T-helper 9 cell (primary cell): ENCODE data around the gene CPD.
A peak's percentile ranks its signal among the peaks of the same experiment; 100 is the strongest.
"Not testable (repeated sequence)": the region's sequence is repeated elsewhere in the genome, so short reads cannot be mapped to it uniquely, and the experiment has no call there.

Experiments used
- DNase-seq: peaks from one replicate; pipeline ENCODE4 v3.0.0-alpha.2; 2020
- total RNA-seq, 2 donors: gene quantifications; one replicate each; lab custom pipeline; 2026; lab: John Stamatoyannopoulos, UW

CPD gene
- 106 to 121 reads per million in 2 donors for total RNA-seq

- DNase-seq = peak; percentile 98
Measured at GRCh38 chr17:30378825-30379302, at the start of gene CPD. Gene CPD, plus strand, starts transcription at chr17:30378927. Its CDS starts 54 bp downstream, at chr17:30378981.

GRCh38 chr17:30332057-30332542, 46.6 kb upstream of the CPD start:
- peak; percentile 31 for DNase-seq

- DNase-seq = no peak
Measured at GRCh38 chr17:30333503-30334360, 45.0 kb upstream of the CPD start, which contains the start of gene TMIGD1. Gene TMIGD1, minus strand, starts transcription at chr17:30334057. Its CDS starts 1,924 bp downstream, at chr17:30332133.

DNA sequence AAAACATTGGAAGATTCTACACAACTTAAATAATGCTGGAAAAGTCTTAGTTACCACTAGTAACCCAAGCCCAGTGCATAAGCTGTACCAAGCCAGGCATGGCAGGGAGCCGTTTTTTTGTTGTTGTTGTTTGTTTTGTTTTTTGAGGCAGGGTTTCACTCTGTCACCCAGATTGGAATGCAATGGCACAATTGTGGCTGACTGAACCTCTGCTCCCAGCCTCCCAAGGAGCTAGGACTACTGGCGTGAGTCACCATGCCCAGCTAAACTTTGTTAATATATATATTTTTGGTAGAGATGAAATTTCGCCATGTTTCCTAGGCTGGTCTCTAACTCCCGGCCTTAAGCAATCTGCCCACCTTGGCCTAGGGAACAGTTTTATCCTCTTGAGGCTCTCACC, 44.3 kb upstream of the CPD start:
- DNase-seq = no peak

GRCh38 chr17:30336369-30337171, 42.2 kb upstream of the CPD start:
- DNase-seq = peak; percentile 58

DNA sequence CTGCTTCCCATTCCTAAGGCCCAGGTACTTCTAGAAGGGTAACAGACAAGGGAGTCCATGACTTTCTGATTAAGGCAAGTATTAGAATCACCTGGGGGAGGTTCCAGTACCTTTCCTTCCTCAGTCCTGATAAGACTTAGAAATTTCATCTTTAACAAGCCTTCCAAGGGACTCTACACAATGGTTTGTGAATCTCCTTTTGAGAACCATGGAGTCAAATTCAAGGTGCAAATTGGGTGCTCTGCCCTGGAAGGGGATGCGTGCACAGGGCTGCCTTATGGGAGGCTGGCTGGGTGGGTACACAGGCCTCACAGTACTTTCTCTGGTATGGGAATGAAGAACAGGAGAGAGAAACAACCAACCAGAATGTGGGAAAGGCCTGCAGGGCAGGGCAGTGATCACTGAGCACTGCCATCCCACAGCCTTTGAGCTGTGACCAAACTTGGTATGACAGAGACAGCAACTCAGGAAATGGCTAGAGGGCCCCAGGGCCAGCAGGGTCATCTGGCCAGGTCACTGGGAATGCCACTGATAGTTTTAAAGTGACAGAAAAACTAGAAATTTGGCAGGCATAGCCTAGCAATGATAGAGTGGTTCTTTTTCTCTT, 41.2 kb upstream of the CPD start:
- no peak for DNase-seq

GRCh38 chr17:30339086-30339485, 39.6 kb upstream of the CPD start:
- DNase-seq = no peak

DNA sequence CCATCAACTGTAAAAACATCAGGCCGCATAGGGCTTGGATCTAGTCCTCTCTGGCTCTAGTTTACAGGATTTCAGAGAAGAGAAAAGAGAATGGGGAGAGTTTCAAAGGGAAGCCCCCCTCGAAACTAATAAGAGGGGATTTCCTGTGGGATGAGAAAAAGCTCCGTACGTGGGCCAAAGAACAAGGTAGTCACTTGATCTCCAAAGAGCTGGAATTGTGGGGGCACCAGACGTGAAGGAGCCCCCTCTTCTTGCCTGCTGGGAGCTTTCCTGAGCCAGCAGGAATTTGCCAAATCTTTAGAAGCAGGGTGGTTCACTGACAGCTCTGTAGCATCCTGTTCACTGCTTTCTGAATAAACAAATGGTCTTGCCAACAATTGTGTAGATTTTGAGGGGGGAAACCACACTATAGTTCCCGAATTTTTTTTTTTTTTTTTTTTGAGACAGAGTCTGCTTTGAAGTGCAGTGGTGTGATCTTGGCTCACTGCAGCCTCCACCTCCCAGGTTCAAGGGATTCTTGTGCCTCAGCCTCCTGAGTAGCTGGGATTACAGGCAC, 37.8 kb upstream of the CPD start:
- DNase-seq = no peak

GRCh38 chr17:30341703-30342249, 37.0 kb upstream of the CPD start:
- DNase-seq = no peak

DNA sequence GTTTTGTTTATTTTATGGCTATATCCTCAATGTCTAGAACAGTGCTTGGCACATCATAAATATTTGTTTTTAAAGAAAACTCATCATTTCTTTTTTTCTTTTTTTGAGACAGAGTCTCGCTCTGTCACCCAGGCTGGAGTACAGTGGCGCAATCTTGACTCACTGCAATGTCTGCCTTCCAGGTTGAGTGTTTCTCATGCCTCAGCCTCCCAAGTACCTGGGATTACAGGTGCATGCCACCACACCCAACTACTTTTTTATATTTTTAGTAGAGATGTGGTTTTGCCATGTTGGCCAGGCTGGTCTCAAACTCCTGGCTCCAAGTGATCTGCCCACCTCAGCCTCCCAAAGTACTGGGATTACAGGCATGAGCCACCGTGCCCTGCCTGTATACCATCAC, 35.5 kb upstream of the CPD start:
- DNase-seq = not testable (repeated sequence)

- DNase-seq = no peak
Measured at GRCh38 chr17:30343796-30344195, 34.9 kb upstream of the CPD start.

- no peak for DNase-seq
Measured at GRCh38 chr17:30344283-30345088, 34.2 kb upstream of the CPD start.

GRCh38 chr17:30345089-30345433, 33.7 kb upstream of the CPD start:
- no peak for DNase-seq

DNA sequence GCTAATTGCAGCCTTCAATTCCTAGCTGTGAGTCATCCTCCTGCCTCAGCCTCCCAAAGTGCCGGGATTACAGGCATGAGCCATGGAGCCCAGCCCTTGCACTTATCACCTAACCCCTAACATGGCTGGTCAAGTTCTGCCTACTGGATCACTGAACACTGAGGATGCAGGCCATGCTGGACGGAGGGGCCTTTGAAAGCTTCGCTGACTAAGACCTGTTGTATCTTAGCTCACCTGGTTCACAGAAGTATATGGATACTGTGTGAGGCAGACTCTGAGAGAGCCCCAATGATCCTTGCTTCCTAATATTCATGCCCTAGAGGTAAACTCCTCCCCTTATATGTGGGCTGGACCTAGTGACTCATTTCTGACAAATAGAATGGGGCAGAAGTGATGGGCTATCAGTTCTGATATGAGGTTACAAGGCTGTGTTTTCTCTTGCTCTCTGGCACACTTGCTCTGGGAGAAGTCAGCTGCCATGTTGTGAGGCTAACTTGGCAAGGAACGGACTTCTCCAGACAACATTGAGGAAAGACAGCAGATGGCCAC, 33.1 kb upstream of the CPD start:
- no peak for DNase-seq

DNA sequence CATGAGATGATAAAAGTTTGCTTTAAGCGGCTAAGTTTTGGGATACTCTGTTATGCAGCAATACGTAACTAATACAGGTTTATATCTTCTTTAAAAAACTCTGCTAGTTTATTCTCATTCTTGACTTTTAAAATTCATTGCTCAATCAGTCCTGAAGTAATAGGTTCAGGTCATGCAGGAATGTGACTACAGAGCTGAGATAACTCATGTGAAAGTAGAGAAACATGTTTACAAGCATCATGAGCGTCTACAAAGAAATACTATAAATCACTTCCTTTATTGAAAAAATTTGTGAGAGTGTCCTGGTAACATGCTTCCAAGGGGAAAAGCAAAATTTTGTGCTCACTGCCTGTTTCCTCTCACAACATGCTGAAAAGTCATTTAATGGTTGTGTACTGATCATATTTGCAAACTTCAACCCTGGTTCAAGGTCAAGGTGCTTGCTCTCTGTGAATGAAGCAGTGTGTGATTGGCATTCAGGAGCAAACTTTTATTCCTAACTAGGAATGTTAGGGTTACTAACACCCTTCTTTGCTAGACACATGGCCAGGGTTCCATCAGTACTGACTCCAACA, 32.4 kb upstream of the CPD start:
- DNase-seq = no peak

- no peak for DNase-seq
Measured at GRCh38 chr17:30347488-30347887, 31.2 kb upstream of the CPD start.

GRCh38 chr17:30349252-30349651, 29.5 kb upstream of the CPD start:
- DNase-seq = no peak

GRCh38 chr17:30351263-30351662, 27.5 kb upstream of the CPD start:
- DNase-seq = not testable (repeated sequence)

DNA sequence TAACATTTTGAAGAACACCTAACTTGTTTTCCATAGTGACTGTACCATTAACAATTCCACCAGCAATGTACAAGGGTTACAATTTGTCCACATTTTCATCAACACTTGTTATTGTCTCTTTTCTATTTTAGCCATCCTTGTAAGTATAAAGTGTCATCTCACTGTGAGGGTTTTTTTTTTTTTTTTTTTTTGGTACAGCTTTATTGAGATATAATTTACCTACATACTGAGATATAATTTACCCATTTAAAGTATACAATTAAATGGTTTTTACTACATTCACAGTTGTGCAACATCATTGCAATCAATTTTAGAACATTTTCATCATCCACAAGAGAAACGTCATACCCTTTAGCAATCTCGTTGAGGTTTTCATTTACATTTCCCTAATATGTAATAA, 27.0 kb upstream of the CPD start:
- no peak for DNase-seq

DNA sequence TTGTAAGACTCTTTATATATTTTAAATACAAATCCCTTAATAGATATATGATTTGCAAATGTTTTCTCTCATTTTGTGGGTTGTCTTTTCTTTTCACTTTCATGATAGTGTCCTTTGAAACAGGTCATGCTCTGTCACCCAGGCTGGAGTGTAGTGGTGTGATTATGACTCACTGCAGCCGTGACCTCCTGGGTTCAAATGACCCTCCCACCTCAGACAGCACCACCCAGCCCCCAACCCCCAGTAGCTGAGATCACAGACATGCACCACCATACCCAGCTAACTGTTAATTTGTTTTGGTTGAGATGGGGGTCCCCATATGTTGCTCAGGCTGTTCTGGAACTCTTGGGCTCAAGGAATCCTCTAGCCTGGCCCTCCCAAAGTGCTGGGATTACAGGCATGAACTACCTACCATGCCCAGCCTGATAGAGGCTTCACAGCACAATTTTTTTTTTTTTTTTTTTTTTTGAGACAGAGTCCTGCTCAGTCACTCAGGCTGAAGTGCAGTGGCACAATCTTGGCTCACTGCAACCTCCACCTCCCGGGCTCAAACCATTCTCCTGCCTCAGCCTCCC, 26.4 kb upstream of the CPD start:
- DNase-seq = no peak
